DMS53 (cell line): ENCODE results near the gene RDH14.

Experiments used
- DNase-seq: peaks from one replicate; lab custom pipeline; 2025; lab: John Stamatoyannopoulos, UW

The RDH14 gene

DNA sequence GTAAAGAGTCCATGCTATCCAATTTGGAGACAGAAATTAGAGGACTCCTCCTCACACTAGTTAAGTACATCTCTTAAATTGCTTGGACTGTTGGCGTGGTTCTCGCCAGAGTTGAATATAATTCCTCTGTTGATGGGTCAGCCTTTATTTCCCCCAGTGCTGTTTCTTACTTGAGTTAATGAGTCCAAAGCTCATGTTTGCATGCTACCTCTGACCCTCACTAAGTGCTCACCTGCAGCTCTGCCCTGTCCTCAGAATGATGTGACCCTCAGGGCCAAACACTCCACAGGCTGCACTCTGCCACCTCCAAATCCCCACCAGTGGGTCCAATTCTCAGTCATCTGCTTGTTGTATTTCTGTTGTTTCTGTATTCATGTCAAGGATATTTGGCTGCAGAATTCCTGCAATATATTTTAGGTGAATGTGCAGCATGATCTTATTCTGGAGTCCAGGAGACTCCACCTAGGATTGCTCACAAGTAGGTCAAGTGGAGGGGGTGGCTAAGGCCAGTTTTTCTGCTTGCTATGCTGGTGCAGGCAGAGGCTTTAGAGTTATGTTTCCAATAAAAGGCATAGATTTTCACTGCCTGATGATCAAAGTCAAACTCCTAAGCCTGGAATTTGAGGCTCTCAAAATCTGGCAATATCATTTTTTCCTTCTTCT lies 37.8 kb downstream of the RDH14 start:
- peak; percentile 35 for DNase-seq

DNA sequence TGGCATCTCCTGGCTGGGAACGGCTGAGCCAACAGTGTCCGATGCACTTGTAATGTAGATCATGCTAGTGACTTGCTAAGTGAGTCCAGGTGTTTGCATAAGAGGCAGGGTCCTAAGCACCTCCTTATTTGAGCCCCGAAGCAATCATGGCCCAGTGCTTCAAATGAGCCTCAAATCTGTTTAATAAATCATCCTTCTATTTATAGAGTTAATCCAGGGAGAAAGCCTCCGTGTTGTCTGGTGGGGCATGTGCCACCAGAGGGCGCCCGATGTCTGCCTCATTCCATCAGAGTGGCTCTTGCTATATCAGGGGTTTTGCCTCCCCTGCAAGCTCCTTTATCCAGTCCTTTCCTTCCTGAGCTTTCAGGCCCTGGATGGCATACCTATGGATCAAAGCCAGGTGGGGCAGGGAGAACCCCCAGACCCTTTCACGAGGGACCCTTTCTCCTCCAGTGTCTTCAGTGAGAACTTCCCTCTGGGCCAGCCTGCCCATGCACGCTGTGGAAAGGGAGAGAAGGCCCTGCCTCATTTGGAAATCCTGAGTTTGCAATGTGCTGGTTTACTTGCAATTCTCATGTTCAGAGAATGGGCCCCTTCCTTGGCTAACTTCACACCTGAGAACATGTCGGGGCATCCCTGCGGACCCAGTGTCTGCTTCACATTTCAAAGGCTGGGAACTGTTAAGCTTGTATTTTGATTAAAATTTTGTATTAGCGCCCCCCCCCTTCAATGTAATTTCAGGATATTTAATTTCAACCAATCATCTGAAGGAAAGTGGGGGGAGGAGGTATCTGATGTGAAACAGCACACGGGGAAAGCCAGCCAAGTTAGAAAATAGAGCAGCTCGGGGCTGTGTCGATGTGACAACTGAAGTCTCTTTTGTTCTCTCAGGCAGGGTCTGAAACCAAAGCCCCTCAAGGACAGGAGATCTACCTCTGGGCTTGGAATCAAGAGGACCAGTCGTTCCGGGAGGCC lies 39.7 kb downstream of the RDH14 start:
- peak; percentile 82 for DNase-seq

DNA sequence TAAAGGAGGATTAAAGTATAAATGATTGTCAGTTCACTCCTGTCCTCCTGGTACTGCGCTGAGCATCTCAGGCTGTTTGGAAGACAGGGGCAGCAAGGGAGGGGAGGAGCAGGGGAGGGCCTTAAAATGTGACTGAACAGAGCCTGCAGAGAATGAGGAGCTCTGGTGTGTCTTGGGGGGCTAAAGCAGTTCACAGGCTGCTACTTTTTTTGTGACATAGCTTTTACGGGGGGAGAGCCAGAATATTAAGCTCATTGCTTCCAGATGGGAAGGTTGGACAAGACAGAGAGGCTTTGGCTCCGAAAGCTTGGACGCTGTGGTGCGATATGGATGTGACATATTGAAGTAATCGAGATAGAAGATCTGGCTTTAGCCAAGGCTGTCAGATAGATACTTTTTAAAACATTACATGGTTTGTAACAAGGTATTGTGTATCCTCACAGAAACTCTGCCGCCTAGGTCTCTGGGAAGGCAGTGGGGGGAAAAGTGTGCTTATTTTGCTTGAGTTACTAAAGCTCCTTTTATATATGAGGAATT lies 40.5 kb downstream of the RDH14 start:
- no peak for DNase-seq

DNA sequence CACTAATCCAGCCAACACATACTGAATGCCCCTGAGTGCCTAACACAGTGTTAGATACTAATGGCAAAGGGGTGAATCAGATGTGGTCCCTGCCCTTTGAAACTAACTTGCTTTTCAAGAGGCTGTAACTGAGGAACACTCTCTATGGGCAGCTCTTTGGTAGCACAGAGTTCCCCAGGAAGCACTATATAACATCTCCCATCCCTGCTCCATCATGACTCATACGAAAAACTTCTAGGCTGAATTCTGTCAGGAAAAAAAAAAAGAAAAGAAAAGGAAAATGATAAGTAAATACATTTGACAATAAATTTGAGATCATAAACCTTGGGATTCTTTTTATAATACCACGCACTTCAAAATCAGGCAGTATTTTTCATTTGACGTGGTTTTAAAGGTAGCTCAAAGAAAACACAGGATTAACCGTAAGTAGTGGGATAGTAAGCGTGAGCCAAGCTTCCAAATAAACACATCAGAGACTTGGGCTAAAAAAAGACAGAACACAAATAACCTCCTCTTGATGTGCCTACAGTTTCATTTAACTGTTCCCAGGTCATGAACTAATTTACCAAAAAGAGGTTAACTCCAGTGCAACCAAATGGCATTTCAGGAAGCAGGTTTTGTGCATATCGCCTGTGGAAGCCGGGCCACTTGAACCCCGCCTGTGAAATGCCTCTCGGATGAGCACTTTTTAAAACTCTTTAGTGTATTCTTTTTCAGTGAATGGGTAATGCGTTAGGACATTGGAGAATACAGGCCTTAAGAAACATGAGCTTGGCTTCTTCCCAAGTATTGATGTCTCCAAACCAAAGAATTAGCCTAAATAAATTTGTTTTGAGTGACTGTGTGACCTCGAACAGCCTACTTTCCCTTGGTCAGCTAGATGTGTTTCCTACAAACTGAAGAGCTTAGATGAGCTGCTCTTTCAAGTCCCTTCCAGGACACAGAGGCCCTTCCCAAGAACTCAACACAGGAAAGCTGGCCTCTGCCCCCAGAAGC lies 42.0 kb downstream of the RDH14 start:
- no peak for DNase-seq

DNA sequence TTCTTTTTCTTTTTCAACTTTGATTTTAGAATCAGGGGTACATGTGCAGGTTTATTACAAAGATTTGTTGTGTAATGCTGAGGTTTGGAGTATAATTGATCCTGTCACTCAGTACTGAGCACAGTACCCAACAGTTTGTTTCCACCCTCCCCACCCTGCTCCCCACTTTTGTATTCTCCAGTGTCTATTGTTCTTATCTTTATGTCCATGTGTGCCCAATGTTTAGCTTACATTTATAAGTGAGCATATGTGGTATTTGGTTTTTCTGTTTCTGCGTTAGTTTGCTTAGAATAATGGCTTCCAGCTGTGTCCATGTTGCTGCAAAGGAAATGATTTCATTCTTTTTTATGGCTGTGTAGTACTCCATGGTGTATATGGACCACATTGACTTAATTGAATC lies 43.1 kb downstream of the RDH14 start:
- no peak for DNase-seq

DNA sequence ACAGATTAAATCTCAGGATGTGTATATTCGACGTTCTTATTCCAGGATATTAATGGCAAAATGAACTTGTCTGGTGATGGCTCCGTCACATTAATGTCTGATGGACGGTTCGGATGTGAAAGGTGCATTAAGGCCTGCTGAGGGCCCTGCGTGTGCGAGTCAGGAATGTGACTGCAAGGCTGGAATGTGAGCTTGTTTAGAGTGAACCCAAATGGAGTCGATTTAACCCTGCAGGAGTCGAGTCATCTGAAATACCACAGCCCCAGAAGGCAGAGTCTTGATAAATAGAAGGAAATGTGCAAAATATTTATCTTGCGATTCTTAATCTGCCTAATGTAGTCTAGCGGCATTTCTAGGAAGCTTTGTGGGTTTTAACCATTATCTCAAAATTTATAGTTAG lies 44.3 kb downstream of the RDH14 start:
- no peak for DNase-seq

DNA sequence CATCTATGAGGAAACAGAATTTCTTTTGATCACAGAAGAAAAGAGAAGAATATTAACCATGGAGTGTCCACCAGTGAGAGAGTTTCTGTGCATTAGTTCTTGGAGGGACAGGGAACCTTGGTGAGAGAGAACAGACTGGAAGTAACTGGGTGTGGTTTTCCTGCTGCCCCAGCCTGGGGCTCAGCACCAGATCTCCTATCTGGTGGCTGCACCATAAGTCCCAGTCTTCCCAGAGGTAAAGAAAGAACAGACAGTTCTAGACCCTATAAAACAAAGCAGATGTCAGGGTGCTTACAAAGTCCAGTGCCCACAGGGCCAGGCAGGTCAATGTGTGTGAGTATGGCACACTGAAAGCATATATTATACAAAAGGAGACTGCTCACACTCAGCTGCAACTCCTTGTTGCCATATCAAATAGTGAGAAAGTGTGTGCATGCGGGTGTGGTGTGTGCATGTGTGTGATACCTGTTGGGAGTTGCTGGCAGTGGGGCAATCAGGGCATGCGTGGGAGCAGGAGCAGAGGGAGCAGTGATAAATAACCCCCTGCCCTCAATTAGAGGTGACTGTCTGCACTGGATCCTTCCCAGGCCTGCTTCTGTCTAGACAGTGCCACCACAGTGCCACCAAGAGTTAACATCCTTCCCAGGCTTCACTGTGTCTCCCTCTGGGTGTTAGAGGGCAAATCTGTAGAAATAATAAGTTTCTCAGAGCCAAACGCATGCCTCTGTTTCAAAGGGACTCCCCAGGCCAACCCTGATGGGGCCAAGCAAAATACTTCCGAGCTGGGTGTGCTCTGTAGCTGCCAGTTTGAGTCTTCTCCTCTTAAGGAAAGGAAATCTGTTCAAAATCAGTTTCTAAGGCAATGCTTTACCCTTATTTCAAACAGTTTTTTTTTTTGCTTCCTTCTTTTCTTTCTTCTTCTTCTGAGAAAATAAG lies 45.7 kb downstream of the RDH14 start:
- no peak for DNase-seq

DNA sequence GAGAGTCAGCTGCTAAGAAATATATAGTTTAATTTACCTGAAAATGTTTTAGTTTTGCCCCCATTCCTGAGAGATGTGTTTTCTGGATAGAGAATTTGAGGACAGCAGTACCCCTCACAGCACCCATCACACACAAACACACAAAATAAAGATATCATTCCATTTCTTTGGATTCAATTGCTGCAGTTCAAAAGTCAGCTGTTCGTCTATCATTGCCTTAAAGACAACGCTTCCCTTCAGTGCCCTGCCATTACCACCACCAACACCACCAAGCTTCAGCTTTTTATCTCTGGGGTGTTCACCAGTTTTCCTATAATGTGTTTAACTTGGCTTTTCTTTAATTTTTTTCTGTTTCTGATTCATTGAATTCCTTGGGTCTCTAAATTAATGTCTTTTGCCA lies 49.7 kb downstream of the RDH14 start:
- DNase-seq, result no peak

DNA sequence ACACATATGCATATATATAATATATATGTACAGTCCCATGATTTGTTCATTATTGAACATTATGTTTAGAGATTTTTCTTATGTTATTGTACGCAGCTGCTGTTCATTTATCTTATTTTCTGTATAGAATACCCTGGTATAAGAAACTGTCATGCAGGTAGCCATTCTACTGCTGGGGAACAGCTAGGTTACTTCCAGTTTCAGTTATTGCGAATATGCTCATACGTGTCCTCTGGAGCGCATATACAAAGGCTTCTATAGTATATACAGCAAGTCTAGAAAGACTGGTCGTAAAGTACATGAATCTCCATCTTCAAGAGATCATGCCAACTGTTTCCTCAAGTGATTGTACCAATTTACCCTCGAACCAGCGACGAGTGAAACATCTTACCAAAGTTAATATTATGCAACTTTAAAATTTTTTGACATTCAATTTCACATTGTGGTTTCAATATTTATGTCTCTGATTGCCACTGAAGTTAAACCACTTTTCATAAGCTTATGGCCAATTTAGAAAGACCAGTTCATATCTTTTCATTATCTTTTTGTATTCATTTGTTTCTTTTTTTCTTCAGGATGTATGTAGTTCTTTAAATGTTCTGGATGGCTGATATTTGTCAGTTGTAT lies 53.5 kb downstream of the RDH14 start:
- no peak for DNase-seq

DNA sequence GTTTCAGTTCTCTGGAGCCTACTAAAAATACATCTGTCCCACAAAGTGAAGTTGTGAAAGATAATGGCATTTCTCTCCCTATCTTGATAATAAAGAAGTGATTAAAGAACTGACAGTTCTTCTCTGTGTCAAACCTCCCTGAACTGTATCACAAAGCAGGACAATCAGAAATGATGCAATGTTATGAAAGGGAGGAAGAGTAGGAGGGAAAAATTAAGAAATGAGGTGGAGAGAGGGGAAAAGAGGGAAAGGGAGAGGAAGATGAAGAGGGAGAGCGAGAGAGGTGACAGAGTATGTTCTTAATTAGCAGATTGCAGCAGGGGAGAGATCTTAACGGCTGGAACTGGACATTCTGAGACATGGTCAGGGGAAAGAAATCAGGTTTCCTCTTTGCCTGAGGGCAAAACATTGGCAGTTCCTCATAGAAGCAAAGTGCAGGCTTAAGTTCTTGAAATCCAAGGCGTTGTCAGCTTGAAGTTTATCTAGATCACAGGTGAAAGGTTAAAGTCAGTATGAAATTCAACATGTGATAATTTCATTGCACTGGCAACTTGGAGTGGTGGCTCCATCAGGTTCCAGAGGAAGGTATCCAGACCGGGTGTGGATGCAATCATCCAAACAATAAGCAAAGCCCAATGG lies 54.6 kb downstream of the RDH14 start:
- no peak for DNase-seq
